ENCODE measurements around the gene SDF4. TPM values are rescaled to one million over a fixed set of nuclear protein-coding genes. Genes with fewer than 3 reads are reported as not detected.

SDF4 gene
- total RNA-seq, 1 experiment from 2014 or later, result 82.0 TPM

GRCh38 chr1:1238702-1239178 is 6.9 kb upstream of the SDF4 start:
- Mint-ChIP-seq H3K36me3 (ENCODE audit: insufficient read depth in 1 of 3, low read depth in 3 of 3) (peaks cover 8 to 11% (median 11%) of the 10 kb centered on the region in 3 experiments; a peak in 6 of 7 replicates), H3K9me3 (no peaks in the 10 kb centered on the region; a peak in 1 of 5 replicates), H3K4me3 (no peak overlapping the region), H3K27ac (no peak overlapping the region), H3K27me3 (ENCODE audit: low read depth) (no peaks in the 10 kb centered on the region; the same call in 1 of the 2 replicates), H3K4me1 (peaks cover 4 to 15% of the 10 kb centered on the region in 2 experiments)
- no CpG with 5 or more reads among the region's 19 CpGs for WGBS (ENCODE audit: extremely low coverage, insufficient read length, low lambda C conversion rate)
- H3K56ac ChIP-seq (ENCODE audit: insufficient read length, low read depth, low read length), result no peak overlapping the region
- H2AK5ac ChIP-seq (ENCODE audit: insufficient read length, low read length), result no peak overlapping the region
- no peak overlapping the region for H3T11ph ChIP-seq (ENCODE audit: low read length)
- H3K14ac ChIP-seq (ENCODE audit: insufficient read depth, low read length), result no peak overlapping the region
- H3K27me3 ChIP-seq (ENCODE audit: insufficient read depth, low read length), result no peaks in the 10 kb centered on the region
- H2BK12ac ChIP-seq (ENCODE audit: insufficient read length, low read depth, low read length), result no peak overlapping the region
- no peak overlapping the region for H3K18ac ChIP-seq (ENCODE audit: insufficient read length, low read depth, low read length)
- H3K79me1 ChIP-seq (ENCODE audit: insufficient read depth, low read depth, low read length, poor library complexity, severe bottlenecking), result no peaks in the 10 kb centered on the region
- no peak overlapping the region for H2BK20ac ChIP-seq (ENCODE audit: low read depth, low read length, poor library complexity, severe bottlenecking)
- H3K9ac ChIP-seq (ENCODE audit: extremely low read depth, insufficient read length, low read length), result no peak overlapping the region
- DNase-seq, result no peak
- H2BK15ac ChIP-seq (ENCODE audit: low read depth, low read length), result no peak overlapping the region
- no peak for TF ChIP-seq CTCF (conservative IDR thresholded peaks at IDR 0.05)
- H2AFZ ChIP-seq (ENCODE audit: low read length), result no peak overlapping the region
- no peak overlapping the region for H4K5ac ChIP-seq (ENCODE audit: insufficient read length, low read depth, low read length)
- no peak overlapping the region for H4K8ac ChIP-seq (replicated peaks; ENCODE audit: insufficient read length, low read depth, low read length)
- no peak overlapping the region for H3K23ac ChIP-seq (ENCODE audit: insufficient read length, low read depth, low read length)
- no peaks in the 10 kb centered on the region for H3K23me2 ChIP-seq (ENCODE audit: insufficient read length, low read depth, low read length, poor library complexity, severe bottlenecking)
- no peaks in the 10 kb centered on the region for H3K79me2 ChIP-seq (ENCODE audit: insufficient read depth, low read length)
- H3K4me2 ChIP-seq (ENCODE audit: insufficient read depth, insufficient read length, low read length), result no peak overlapping the region
- no peaks in the 10 kb centered on the region for H3K9me3 ChIP-seq (ENCODE audit: control insufficient read depth, low read depth, low read length)
- no peak overlapping the region for H2BK5ac ChIP-seq (ENCODE audit: insufficient read length, low read length)
- H2BK120ac ChIP-seq (ENCODE audit: low read depth, low read length, poor library complexity, severe bottlenecking), result no peak overlapping the region
- no peak overlapping the region for H4K91ac ChIP-seq (ENCODE audit: insufficient read length, low read depth, low read length)
- no peak overlapping the region for H3K27ac ChIP-seq (ENCODE audit: insufficient read length, low read depth, low read length)
- H3K4ac ChIP-seq (ENCODE audit: low read depth, low read length), result no peak overlapping the region
- H4K20me1 ChIP-seq (ENCODE audit: control insufficient read depth, insufficient read depth, insufficient read length), result no peaks in the 10 kb centered on the region
- H3K4me1 ChIP-seq (ENCODE audit: insufficient read depth, low read length), result no peaks in the 10 kb centered on the region

Data from H9 (cell line).